B cell (primary cell): ENCODE data around the gene ZFP3.
"Not testable (repeated sequence)": the region's sequence is repeated elsewhere in the genome, so short reads cannot be mapped to it uniquely, and the experiment has no call there.

Source experiments
- CTCF ChIP-seq: fragments of 200-600 bp; IDR thresholded peaks from one replicate; pipeline ENCODE4 v1.8.0; 2022; ENCODE audit warnings: antibody characterized with exemption, mild to moderate bottlenecking
- EZH2 ChIP-seq: IDR thresholded peaks from 2 replicates; pipeline ENCODE4 v1.6.1; 2012; ENCODE audit warnings: borderline replicate concordance, low read depth, mild to moderate bottlenecking, moderate library complexity, low read length; ENCODE audit not compliant: insufficient read depth, poor library complexity, severe bottlenecking

- TF ChIP-seq CTCF, EZH2: not testable (repeated sequence)
These were observed 2.8 kb upstream of the ZFP3 start for GRCh38 chr17:5075472-5075871.
